WTC11 (cell line): ENCODE measurements around the gene USH1C.

Source experiments
- CTCF ChIP-seq: fragments of 200-600 bp; IDR thresholded peaks from 2 replicates; pipeline ENCODE4 v1.8.0; 2022; ENCODE audit warnings: antibody characterized with exemption
- IRF1 ChIP-seq: sonication (generic); formaldehyde crosslinking; IDR thresholded peaks from 2 replicates; pipeline ENCODE4 v1.8.0; 2023; ENCODE audit warnings: missing genetic modification reagents

- TF ChIP-seq IRF1 (CRISPR knock-in tag) (no peak), CTCF (no peak)
Observed at GRCh38 chr11:17541330-17541885, 2.8 kb downstream of the USH1C start.
